ENCODE measurements around the gene C4BPB. TPM values are rescaled to one million over a fixed set of nuclear protein-coding genes. Genes with fewer than 3 reads are reported as not detected.

The C4BPB gene
- total and polyA plus RNA-seq, 2 of the 13 experiments (the other 11 are each of a cell fraction or from before 2014, with no cell fraction given): 155 to 266 TPM

DNA sequence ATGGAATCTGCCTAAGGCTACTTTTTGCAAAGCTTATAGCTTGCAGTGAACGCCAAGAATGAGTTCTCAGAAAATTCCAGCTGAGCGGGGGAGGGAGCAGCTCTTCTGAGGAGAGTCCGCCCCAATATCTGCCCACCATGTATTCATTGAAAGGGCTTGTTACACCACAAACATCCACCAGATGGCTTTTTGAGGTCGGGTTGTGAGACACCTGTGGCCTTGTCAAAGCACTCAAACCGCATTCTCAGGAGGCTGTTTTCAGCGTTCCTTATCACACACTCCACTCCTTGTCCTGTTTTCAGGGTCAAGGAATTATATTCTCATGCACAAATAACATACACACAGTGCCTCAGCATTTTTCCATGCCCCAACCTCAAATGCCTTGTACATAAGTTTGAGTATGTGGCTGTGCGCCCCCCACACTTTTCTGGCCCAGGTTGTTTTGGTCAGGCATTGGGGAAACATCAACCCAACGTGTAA, 3.9 kb upstream of the C4BPB start (continued):
- TF ChIP-seq, protein P1, sequence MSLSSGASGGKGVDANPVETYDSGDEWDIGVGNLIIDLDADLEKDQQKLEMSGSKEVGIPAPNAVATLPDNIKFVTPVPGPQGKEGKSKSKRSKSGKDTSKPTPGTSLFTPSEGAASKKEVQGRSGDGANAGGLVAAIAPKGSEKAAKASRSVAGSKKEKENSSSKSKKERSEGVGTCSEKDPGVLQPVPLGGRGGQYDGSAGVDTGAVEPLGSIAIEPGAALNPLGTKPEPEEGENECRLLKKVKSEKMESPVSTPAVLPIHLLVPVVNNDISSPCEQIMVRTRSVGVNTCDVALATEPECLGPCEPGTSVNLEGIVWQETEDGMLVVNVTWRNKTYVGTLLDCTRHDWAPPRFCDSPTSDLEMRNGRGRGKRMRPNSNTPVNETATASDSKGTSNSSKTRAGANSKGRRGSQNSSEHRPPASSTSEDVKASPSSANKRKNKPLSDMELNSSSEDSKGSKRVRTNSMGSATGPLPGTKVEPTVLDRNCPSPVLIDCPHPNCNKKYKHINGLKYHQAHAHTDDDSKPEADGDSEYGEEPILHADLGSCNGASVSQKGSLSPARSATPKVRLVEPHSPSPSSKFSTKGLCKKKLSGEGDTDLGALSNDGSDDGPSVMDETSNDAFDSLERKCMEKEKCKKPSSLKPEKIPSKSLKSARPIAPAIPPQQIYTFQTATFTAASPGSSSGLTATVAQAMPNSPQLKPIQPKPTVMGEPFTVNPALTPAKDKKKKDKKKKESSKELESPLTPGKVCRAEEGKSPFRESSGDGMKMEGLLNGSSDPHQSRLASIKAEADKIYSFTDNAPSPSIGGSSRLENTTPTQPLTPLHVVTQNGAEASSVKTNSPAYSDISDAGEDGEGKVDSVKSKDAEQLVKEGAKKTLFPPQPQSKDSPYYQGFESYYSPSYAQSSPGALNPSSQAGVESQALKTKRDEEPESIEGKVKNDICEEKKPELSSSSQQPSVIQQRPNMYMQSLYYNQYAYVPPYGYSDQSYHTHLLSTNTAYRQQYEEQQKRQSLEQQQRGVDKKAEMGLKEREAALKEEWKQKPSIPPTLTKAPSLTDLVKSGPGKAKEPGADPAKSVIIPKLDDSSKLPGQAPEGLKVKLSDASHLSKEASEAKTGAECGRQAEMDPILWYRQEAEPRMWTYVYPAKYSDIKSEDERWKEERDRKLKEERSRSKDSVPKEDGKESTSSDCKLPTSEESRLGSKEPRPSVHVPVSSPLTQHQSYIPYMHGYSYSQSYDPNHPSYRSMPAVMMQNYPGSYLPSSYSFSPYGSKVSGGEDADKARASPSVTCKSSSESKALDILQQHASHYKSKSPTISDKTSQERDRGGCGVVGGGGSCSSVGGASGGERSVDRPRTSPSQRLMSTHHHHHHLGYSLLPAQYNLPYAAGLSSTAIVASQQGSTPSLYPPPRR (CRISPR knock-in tag; IDR thresholded peaks at IDR 0.05; ENCODE audit: borderline replicate concordance): no peak
- TF ChIP-seq MBD4 (IDR thresholded peaks at IDR 0.05; ENCODE audit: borderline replicate concordance, low read length): no peak
- TF ChIP-seq, protein P2, sequence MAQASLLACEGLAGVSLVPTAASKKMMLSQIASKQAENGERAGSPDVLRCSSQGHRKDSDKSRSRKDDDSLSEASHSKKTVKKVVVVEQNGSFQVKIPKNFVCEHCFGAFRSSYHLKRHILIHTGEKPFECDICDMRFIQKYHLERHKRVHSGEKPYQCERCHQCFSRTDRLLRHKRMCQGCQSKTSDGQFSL (CRISPR knock-in tag; IDR thresholded peaks at IDR 0.05): no peak
- TF ChIP-seq, protein P3, sequence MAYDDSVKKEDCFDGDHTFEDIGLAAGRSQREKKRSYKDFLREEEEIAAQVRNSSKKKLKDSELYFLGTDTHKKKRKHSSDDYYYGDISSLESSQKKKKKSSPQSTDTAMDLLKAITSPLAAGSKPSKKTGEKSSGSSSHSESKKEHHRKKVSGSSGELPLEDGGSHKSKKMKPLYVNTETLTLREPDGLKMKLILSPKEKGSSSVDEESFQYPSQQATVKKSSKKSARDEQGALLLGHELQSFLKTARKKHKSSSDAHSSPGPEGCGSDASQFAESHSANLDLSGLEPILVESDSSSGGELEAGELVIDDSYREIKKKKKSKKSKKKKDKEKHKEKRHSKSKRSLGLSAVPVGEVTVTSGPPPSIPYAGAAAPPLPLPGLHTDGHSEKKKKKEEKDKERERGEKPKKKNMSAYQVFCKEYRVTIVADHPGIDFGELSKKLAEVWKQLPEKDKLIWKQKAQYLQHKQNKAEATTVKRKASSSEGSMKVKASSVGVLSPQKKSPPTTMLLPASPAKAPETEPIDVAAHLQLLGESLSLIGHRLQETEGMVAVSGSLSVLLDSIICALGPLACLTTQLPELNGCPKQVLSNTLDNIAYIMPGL (CRISPR knock-in tag; IDR thresholded peaks at IDR 0.05; ENCODE audit: borderline replicate concordance in 1 of 2, low read depth in 1 of 2): 0 out of 4 replicates have a peak, but pooled peaks of 1 of the 2 experiments have one; percentile 64
- no peak for TF ChIP-seq ZNF766 (CRISPR knock-in tag; IDR thresholded peaks at IDR 0.05; ENCODE audit: borderline replicate concordance)
- TF ChIP-seq TAF1 (CRISPR knock-in tag; IDR thresholded peaks at IDR 0.05): no peak
- TF ChIP-seq ISX (CRISPR knock-in tag; conservative IDR thresholded peaks at IDR 0.05): no peak
- TF ChIP-seq, protein P4, sequence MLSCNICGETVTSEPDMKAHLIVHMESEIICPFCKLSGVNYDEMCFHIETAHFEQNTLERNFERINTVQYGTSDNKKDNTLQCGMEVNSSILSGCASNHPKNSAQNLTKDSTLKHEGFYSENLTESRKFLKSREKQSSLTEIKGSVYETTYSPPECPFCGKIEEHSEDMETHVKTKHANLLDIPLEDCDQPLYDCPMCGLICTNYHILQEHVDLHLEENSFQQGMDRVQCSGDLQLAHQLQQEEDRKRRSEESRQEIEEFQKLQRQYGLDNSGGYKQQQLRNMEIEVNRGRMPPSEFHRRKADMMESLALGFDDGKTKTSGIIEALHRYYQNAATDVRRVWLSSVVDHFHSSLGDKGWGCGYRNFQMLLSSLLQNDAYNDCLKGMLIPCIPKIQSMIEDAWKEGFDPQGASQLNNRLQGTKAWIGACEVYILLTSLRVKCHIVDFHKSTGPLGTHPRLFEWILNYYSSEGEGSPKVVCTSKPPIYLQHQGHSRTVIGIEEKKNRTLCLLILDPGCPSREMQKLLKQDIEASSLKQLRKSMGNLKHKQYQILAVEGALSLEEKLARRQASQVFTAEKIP (CRISPR knock-in tag; IDR thresholded peaks at IDR 0.05; ENCODE audit: borderline replicate concordance): no peak
- TF ChIP-seq ZNF792 (CRISPR knock-in tag; IDR thresholded peaks at IDR 0.05): 0 out of 2 replicates have a peak, but pooled peaks have one; percentile 51
- no peak for TF ChIP-seq SRSF1 (optimal IDR thresholded peaks at IDR 0.05; ENCODE audit: low read depth, low read length)
- TF ChIP-seq, protein P5, sequence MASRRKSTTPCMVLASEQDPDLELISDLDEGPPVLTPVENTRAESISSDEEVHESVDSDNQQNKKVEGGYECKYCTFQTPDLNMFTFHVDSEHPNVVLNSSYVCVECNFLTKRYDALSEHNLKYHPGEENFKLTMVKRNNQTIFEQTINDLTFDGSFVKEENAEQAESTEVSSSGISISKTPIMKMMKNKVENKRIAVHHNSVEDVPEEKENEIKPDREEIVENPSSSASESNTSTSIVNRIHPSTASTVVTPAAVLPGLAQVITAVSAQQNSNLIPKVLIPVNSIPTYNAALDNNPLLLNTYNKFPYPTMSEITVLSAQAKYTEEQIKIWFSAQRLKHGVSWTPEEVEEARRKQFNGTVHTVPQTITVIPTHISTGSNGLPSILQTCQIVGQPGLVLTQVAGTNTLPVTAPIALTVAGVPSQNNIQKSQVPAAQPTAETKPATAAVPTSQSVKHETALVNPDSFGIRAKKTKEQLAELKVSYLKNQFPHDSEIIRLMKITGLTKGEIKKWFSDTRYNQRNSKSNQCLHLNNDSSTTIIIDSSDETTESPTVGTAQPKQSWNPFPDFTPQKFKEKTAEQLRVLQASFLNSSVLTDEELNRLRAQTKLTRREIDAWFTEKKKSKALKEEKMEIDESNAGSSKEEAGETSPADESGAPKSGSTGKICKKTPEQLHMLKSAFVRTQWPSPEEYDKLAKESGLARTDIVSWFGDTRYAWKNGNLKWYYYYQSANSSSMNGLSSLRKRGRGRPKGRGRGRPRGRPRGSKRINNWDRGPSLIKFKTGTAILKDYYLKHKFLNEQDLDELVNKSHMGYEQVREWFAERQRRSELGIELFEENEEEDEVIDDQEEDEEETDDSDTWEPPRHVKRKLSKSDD (CRISPR knock-in tag; IDR thresholded peaks at IDR 0.05; ENCODE audit: low read depth): no peak
- no peak for TF ChIP-seq RFX5 (IDR thresholded peaks at IDR 0.05; ENCODE audit: low read depth, low read length)
- no peak for TF ChIP-seq FOXP1 (IDR thresholded peaks at IDR 0.05)
- no peak for TF ChIP-seq FOXP1 (CRISPR knock-in tag; IDR thresholded peaks at IDR 0.05)
- TF ChIP-seq, protein P6, sequence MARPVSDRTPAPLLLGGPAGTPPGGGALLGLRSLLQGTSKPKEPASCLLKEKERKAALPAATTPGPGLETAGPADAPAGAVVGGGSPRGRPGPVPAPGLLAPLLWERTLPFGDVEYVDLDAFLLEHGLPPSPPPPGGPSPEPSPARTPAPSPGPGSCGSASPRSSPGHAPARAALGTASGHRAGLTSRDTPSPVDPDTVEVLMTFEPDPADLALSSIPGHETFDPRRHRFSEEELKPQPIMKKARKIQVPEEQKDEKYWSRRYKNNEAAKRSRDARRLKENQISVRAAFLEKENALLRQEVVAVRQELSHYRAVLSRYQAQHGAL (CRISPR knock-in tag; IDR thresholded peaks at IDR 0.05; ENCODE audit: not compliant biosample characterization): no peak
- no peak for TF ChIP-seq PITX1 (CRISPR knock-in tag; IDR thresholded peaks at IDR 0.05)
